Chondrocyte (in vitro differentiated cells): Measurements from ENCODE around the gene PGP. TPM values are rescaled to one million over a fixed set of nuclear protein-coding genes. Genes with fewer than 3 reads are reported as not detected.

Experiments used
- DNase-seq: peaks from one replicate; pipeline ENCODE4 v3.0.0; 2021; ENCODE audit warnings: mixed read lengths, low spot score
- H3K27ac Mint-ChIP-seq: one replicate; pipeline ENCODE4 v1.8.0; 2021; ENCODE audit warnings: mild to moderate bottlenecking, moderate library complexity, mixed read lengths; ENCODE audit not compliant: unreplicated experiment
- H3K27me3 Mint-ChIP-seq: 2 replicates; pipeline ENCODE4 v1.8.0; 2021; ENCODE audit warnings: low read depth, mixed read lengths
- H3K36me3 Mint-ChIP-seq: 2 replicates; pipeline ENCODE4 v1.8.0; 2021; ENCODE audit warnings: low read depth, mixed read lengths
- H3K4me1 Mint-ChIP-seq: 2 replicates; pipeline ENCODE4 v1.8.0; 2021; ENCODE audit warnings: low read depth, mild to moderate bottlenecking, mixed read lengths
- H3K4me3 Mint-ChIP-seq: one replicate; pipeline ENCODE4 v1.8.0; 2021; ENCODE audit warnings: mild to moderate bottlenecking, moderate library complexity, mixed read lengths; ENCODE audit not compliant: unreplicated experiment
- H3K9me3 Mint-ChIP-seq: 2 replicates; pipeline ENCODE4 v1.8.0; 2021; ENCODE audit warnings: low read depth, mixed read lengths
- CTCF ChIP-seq: fragments of 200-600 bp; sonication (generic); IDR thresholded peaks from 2 replicates; pipeline ENCODE4 v1.5.0; 2021; ENCODE audit warnings: antibody characterized with exemption, mild to moderate bottlenecking, moderate library complexity
- total RNA-seq: library from RNA; stranded (reverse); gene quantifications from 3 replicates; pipeline ENCODE4 v1.2.1, GENCODE V29; 2021

Gene PGP
- total RNA-seq, 1 donor from 2014 or later = 15.6 TPM

GRCh38 chr16:2196981-2197511, 17.6 kb downstream of the PGP start:
- no peak for DNase-seq
- H3K27ac Mint-ChIP-seq = no peak overlapping the region
- H3K27me3 Mint-ChIP-seq = peaks cover 7% of the 10 kb centered on the region
- H3K9me3 Mint-ChIP-seq = no peaks in the 10 kb centered on the region
- no peak for TF ChIP-seq CTCF
- H3K4me3 Mint-ChIP-seq = peak overlapping the region; percentile 53
- H3K4me1 Mint-ChIP-seq = peaks cover 4% of the 10 kb centered on the region
- H3K36me3 Mint-ChIP-seq = no peaks in the 10 kb centered on the region

- Mint-ChIP-seq H3K4me1 (peaks cover 4% of the 10 kb centered on the region), H3K27me3 (peaks cover 7% of the 10 kb centered on the region), H3K27ac (no peak within 1 kb of the TSS), H3K4me3 (peak within 1 kb of the TSS; percentile 53), H3K36me3 (no peaks in the 10 kb centered on the region), H3K9me3 (no peaks in the 10 kb centered on the region)
- no peak for DNase-seq
- TF ChIP-seq CTCF = no peak
Measured at GRCh38 chr16:2196162-2196980, 18.3 kb downstream of the PGP start, which contains the start of gene CASKIN1. TSS of gene CASKIN1 (minus strand) at chr16:2196605. CDS start at chr16:2196432, 173 bp downstream.

GRCh38 chr16:2195322-2196161, 19.1 kb downstream of the PGP start:
- DNase-seq = no peak
- Mint-ChIP-seq H3K4me3 (peak overlapping the region; percentile 49), H3K36me3 (no peaks in the 10 kb centered on the region), H3K9me3 (no peaks in the 10 kb centered on the region), H3K27me3 (peaks cover 7% of the 10 kb centered on the region), H3K4me1 (peaks cover 4% of the 10 kb centered on the region), H3K27ac (no peak overlapping the region)
- no peak for TF ChIP-seq CTCF

- no peak overlapping the region for H3K4me3 Mint-ChIP-seq
- H3K4me1 Mint-ChIP-seq = peaks cover 4% of the 10 kb centered on the region
- peaks cover 7% of the 10 kb centered on the region for H3K27me3 Mint-ChIP-seq
- H3K9me3 Mint-ChIP-seq = no peaks in the 10 kb centered on the region
- no peaks in the 10 kb centered on the region for H3K36me3 Mint-ChIP-seq
- no peak overlapping the region for H3K27ac Mint-ChIP-seq
- peak; percentile 61 for TF ChIP-seq CTCF
- no peak for DNase-seq
Measured at GRCh38 chr16:2194852-2195321, 19.8 kb downstream of the PGP start.
